GM12874 (cell line): ENCODE measurements around the gene TPRG1L.

Source experiments
- CTCF ChIP-seq: IDR thresholded peaks from 2 replicates; pipeline ENCODE4 v1.5.1; 2011; ENCODE audit warnings: low read depth, mild to moderate bottlenecking, control low read depth, low read length, moderate library complexity; ENCODE audit not compliant: insufficient read depth

TPRG1L gene

GRCh38 chr1:3675436-3675835 lies 50.6 kb downstream of the TPRG1L start:
- TF ChIP-seq CTCF, result no peak

GRCh38 chr1:3676581-3677470 lies 52.0 kb downstream of the TPRG1L start:
- peak; percentile 30; the same call in 1 of the 2 replicates for TF ChIP-seq CTCF

GRCh38 chr1:3677484-3677883 lies 52.7 kb downstream of the TPRG1L start:
- TF ChIP-seq CTCF, result no peak

GRCh38 chr1:3678361-3679097 lies 53.7 kb downstream of the TPRG1L start:
- TF ChIP-seq CTCF, result 0 out of 2 replicates have a peak, but pooled peaks have one; percentile 2

- no peak for TF ChIP-seq CTCF
These were observed 54.3 kb downstream of the TPRG1L start for GRCh38 chr1:3679098-3679555.
